Measurements from ENCODE around the gene CAV3.

CAV3 gene

GRCh38 chr3:8755097-8755496 lies 21.5 kb downstream of the CAV3 start:
- Histone ChIP-seq H3K9ac (ENCODE audit: low read length) (no peak overlapping the region), H4K91ac (ENCODE audit: low read depth, low read length) (no peak overlapping the region), H2BK5ac (ENCODE audit: low read depth, low read length, poor library complexity) (no peak overlapping the region), H2BK120ac (ENCODE audit: insufficient read depth, low read length, poor library complexity) (no peak overlapping the region), H3K79me1 (ENCODE audit: low read length) (no peaks in the 10 kb centered on the region), H3K27ac (ENCODE audit: low read depth, low read length) (no peak overlapping the region), H2AK5ac (ENCODE audit: low read length) (no peak overlapping the region), H2BK12ac (ENCODE audit: low read length) (no peak overlapping the region), H3K4ac (ENCODE audit: low read depth, low read length) (no peak overlapping the region), H3K14ac (ENCODE audit: low read length) (no peak overlapping the region), H3K79me2 (ENCODE audit: control insufficient read depth, insufficient read depth, low read length, poor library complexity) (no peaks in the 10 kb centered on the region), H4K8ac (ENCODE audit: low read depth, low read length) (no peak overlapping the region), H3K27me3 (ENCODE audit: insufficient read depth, low read length) (no peaks in the 10 kb centered on the region), H3K4me1 (ENCODE audit: control insufficient read depth in 1 of 2, insufficient read depth in 2 of 2, low read length in 2 of 2) (no peaks in the 10 kb centered on the region), H3K36me3 (ENCODE audit: control insufficient read depth in 1 of 2, insufficient read depth in 2 of 2, low read length in 2 of 2) (peaks cover 2 to 3% of the 10 kb centered on the region in 2 experiments), H4K12ac (ENCODE audit: low read depth, low read length) (no peak overlapping the region), H2AFZ (ENCODE audit: insufficient read depth, low read length, poor library complexity) (no peak overlapping the region), H3K23ac (ENCODE audit: low read length) (no peak overlapping the region), H3K18ac (ENCODE audit: low read length) (no peak overlapping the region), H3K9me3 (ENCODE audit: insufficient read depth, low read depth, low read length) (peaks cover 1% of the 10 kb centered on the region), H3K4me3 (ENCODE audit: low read depth, low read length) (no peak overlapping the region), H3K4me2 (ENCODE audit: low read length) (no peak overlapping the region)
- no CpG with 5 or more reads among the region's 3 CpGs for WGBS (ENCODE audit: extremely low coverage, insufficient coverage, insufficient read length)
- no peak for DNase-seq

DNA sequence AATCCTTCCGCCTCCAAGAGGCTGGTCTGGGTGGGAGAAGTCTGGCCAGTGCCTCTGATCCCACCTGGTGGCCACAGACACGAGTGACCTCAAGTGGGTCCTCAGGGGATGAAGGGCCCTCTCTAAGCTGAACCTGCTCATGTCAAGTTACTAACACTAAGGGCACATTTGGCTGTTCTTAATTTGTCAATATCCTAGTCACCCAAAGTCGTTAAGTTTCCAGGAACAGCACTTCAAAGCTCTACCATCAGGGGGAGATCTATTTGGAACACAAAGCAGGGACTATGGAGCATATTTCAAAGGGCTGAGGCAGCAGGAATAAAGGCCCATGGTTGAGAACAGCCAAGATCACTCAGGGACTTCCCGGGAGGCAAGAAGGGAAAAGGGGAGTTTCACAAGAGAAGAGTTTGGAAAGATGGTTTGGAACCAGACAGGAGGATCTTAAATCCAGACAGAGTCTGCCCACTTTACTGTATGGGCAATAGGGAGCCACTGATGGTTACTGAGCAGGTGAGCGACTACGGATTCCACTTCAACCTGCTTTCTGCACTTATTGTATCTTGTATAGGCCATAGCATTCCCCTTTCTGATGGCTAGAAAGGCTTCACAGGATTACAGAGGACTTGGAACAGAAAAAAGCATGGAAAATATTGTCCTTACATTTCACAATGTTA lies 22.1 kb downstream of the CAV3 start:
- H3K36me3 ChIP-seq (ENCODE audit: control insufficient read depth in 1 of 2, insufficient read depth in 2 of 2, low read length in 2 of 2): peaks cover 2 to 3% of the 10 kb centered on the region in 2 experiments
- H3K23ac ChIP-seq (ENCODE audit: low read length): no peak overlapping the region
- no peak overlapping the region for H3K27ac ChIP-seq (ENCODE audit: low read depth, low read length)
- no peak overlapping the region for H3K18ac ChIP-seq (ENCODE audit: low read length)
- H2BK120ac ChIP-seq (ENCODE audit: insufficient read depth, low read length, poor library complexity): no peak overlapping the region
- no peaks in the 10 kb centered on the region for H3K79me2 ChIP-seq (ENCODE audit: control insufficient read depth, insufficient read depth, low read length, poor library complexity)
- H3K14ac ChIP-seq (ENCODE audit: low read length): no peak overlapping the region
- H3K27me3 ChIP-seq (ENCODE audit: insufficient read depth, low read length): no peaks in the 10 kb centered on the region
- no peak overlapping the region for H2BK5ac ChIP-seq (ENCODE audit: low read depth, low read length, poor library complexity)
- H3K4ac ChIP-seq (ENCODE audit: low read depth, low read length): no peak overlapping the region
- H3K4me2 ChIP-seq (ENCODE audit: low read length): no peak overlapping the region
- H4K91ac ChIP-seq (ENCODE audit: low read depth, low read length): no peak overlapping the region
- no peak overlapping the region for H4K8ac ChIP-seq (ENCODE audit: low read depth, low read length)
- peak in 1 of 2 donors; percentile 38 for DNase-seq
- no peak overlapping the region for H2AK5ac ChIP-seq (ENCODE audit: low read length)
- no peak overlapping the region for H2BK12ac ChIP-seq (ENCODE audit: low read length)
- H2AFZ ChIP-seq (ENCODE audit: insufficient read depth, low read length, poor library complexity): no peak overlapping the region
- peaks cover 1% of the 10 kb centered on the region for H3K9me3 ChIP-seq (ENCODE audit: insufficient read depth, low read depth, low read length)
- no peak overlapping the region for H3K9ac ChIP-seq (ENCODE audit: low read length)
- H3K4me1 ChIP-seq (ENCODE audit: control insufficient read depth in 1 of 2, insufficient read depth in 2 of 2, low read length in 2 of 2): no peaks in the 10 kb centered on the region
- no peak overlapping the region for H4K12ac ChIP-seq (ENCODE audit: low read depth, low read length)
- WGBS (ENCODE audit: extremely low coverage, insufficient coverage, insufficient read length): no CpG with 5 or more reads among the region's 6 CpGs
- no peak overlapping the region for H3K4me3 ChIP-seq (ENCODE audit: low read depth, low read length)
- no peaks in the 10 kb centered on the region for H3K79me1 ChIP-seq (ENCODE audit: low read length)

- Histone ChIP-seq H4K8ac (ENCODE audit: low read depth, low read length) (no peak overlapping the region), H3K4me2 (ENCODE audit: low read length) (no peak overlapping the region), H3K27me3 (ENCODE audit: insufficient read depth, low read length) (no peaks in the 10 kb centered on the region), H3K4me3 (ENCODE audit: low read depth, low read length) (no peak overlapping the region), H4K12ac (ENCODE audit: low read depth, low read length) (no peak overlapping the region), H3K79me2 (ENCODE audit: control insufficient read depth, insufficient read depth, low read length, poor library complexity) (no peaks in the 10 kb centered on the region), H3K4me1 (ENCODE audit: control insufficient read depth in 1 of 2, insufficient read depth in 2 of 2, low read length in 2 of 2) (no peaks in the 10 kb centered on the region), H2BK12ac (ENCODE audit: low read length) (no peak overlapping the region), H3K9me3 (ENCODE audit: insufficient read depth, low read depth, low read length) (peaks cover 1% of the 10 kb centered on the region), H4K91ac (ENCODE audit: low read depth, low read length) (no peak overlapping the region), H3K14ac (ENCODE audit: low read length) (no peak overlapping the region), H2BK120ac (ENCODE audit: insufficient read depth, low read length, poor library complexity) (no peak overlapping the region), H3K79me1 (ENCODE audit: low read length) (no peaks in the 10 kb centered on the region), H2AK5ac (ENCODE audit: low read length) (no peak overlapping the region), H3K18ac (ENCODE audit: low read length) (no peak overlapping the region), H3K9ac (ENCODE audit: low read length) (no peak overlapping the region), H2AFZ (ENCODE audit: insufficient read depth, low read length, poor library complexity) (no peak overlapping the region), H3K4ac (ENCODE audit: low read depth, low read length) (no peak overlapping the region), H3K36me3 (ENCODE audit: control insufficient read depth in 1 of 2, insufficient read depth in 2 of 2, low read length in 2 of 2) (peaks cover 3 to 4% of the 10 kb centered on the region in 2 experiments), H3K27ac (ENCODE audit: low read depth, low read length) (no peak overlapping the region), H2BK5ac (ENCODE audit: low read depth, low read length, poor library complexity) (no peak overlapping the region), H3K23ac (ENCODE audit: low read length) (no peak overlapping the region)
- no peak for DNase-seq
- no CpG with 5 or more reads among the region's 7 CpGs for WGBS (ENCODE audit: extremely low coverage, insufficient coverage, insufficient read length)
Measured at GRCh38 chr3:8756671-8757070, 23.1 kb downstream of the CAV3 start.

DNA sequence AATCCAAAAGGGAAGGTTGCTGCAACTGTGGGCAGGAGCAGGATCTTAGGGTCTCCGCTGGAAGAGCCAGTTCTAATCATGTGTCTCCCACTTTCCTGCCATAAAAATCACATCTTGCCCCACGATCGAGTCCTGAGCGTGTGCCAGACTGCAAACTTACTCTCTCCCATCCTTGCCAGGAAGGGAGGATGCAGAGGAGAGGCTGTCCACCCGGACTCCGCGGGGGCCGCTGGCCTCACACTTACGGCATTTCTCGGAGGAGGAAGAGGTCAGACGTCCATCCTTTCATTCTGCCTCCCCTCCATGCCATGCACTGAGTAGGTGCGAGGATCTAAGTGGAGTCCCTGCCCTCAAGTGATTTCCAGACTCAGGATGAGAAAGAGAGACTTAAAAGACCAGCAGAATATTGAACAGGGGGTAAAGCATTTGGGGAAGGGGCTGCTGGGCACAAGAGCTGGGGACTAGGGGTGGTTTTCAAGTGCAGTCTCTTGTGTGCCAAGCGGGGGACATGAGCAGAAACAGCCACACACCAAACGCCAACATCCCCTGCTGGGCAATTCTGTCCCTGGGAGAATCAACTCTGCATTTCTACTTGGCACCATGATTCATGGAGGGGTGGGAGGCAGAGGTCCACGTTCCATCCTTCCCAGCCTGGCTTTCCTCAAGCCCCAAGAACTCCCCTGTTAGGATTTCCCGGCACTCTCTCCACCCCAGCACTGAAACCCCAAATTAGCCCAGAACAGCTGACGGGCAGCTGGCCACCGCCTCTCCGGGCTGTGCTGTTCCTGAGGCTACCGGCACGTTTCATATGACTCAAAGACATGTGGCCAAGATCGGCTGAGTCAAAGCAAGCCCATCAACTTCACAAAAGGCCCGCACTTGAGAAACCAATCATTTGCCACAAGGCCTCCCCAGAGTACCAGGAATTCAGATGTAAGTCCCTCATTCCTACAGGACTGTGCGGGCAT lies 24.2 kb downstream of the CAV3 start:
- Histone ChIP-seq H3K4ac (ENCODE audit: low read depth, low read length) (no peak overlapping the region), H3K27me3 (ENCODE audit: insufficient read depth, low read length) (no peaks in the 10 kb centered on the region), H4K8ac (ENCODE audit: low read depth, low read length) (no peak overlapping the region), H3K79me1 (ENCODE audit: low read length) (no peaks in the 10 kb centered on the region), H3K79me2 (ENCODE audit: control insufficient read depth, insufficient read depth, low read length, poor library complexity) (no peaks in the 10 kb centered on the region), H3K4me2 (ENCODE audit: low read length) (no peak overlapping the region), H4K12ac (ENCODE audit: low read depth, low read length) (no peak overlapping the region), H2AK5ac (ENCODE audit: low read length) (no peak overlapping the region), H3K9me3 (ENCODE audit: insufficient read depth, low read depth, low read length) (peaks cover 1% of the 10 kb centered on the region), H2BK12ac (ENCODE audit: low read length) (no peak overlapping the region), H2AFZ (ENCODE audit: insufficient read depth, low read length, poor library complexity) (no peak overlapping the region), H4K91ac (ENCODE audit: low read depth, low read length) (no peak overlapping the region), H2BK120ac (ENCODE audit: insufficient read depth, low read length, poor library complexity) (no peak overlapping the region), H3K23ac (ENCODE audit: low read length) (no peak overlapping the region), H3K14ac (ENCODE audit: low read length) (no peak overlapping the region), H3K36me3 (ENCODE audit: control insufficient read depth in 1 of 2, insufficient read depth in 2 of 2, low read length in 2 of 2) (peaks cover 1 to 4% of the 10 kb centered on the region in 2 experiments), H3K9ac (ENCODE audit: low read length) (no peak overlapping the region), H2BK5ac (ENCODE audit: low read depth, low read length, poor library complexity) (no peak overlapping the region), H3K4me3 (ENCODE audit: low read depth, low read length) (no peak overlapping the region), H3K4me1 (ENCODE audit: control insufficient read depth in 1 of 2, insufficient read depth in 2 of 2, low read length in 2 of 2) (no peaks in the 10 kb centered on the region), H3K27ac (ENCODE audit: low read depth, low read length) (no peak overlapping the region), H3K18ac (ENCODE audit: low read length) (no peak overlapping the region)
- WGBS (ENCODE audit: extremely low coverage, insufficient coverage, insufficient read length): no CpG with 5 or more reads among the region's 24 CpGs
- peak in 1 of 2 donors; percentile 20 for DNase-seq
